Measurements from ENCODE around the gene RNF19B.

The RNF19B gene

GRCh38 chr1:32989160-32990050 is 24.8 kb upstream of the RNF19B start:
- H3F3A ChIP-seq (ENCODE audit: insufficient read depth, low read length): peaks cover 28% of the 10 kb centered on the region
- H3K79me2 ChIP-seq (ENCODE audit: low read length): no peaks in the 10 kb centered on the region
- no peaks in the 10 kb centered on the region for H4K20me1 ChIP-seq (ENCODE audit: insufficient read depth, low read length)
- no peak overlapping the region for H3K4me3 ChIP-seq (ENCODE audit: low read length)
- no peak for DNase-seq
- H3K9ac ChIP-seq (ENCODE audit: low read length): no peak overlapping the region
- H3K27ac ChIP-seq (ENCODE audit: low read length): no peak overlapping the region
- no peak overlapping the region for H3K4me2 ChIP-seq (ENCODE audit: low read depth, low read length)
- peaks cover 44% of the 10 kb centered on the region for H3K4me1 ChIP-seq (ENCODE audit: low read length)
- no peaks in the 10 kb centered on the region for H3K27me3 ChIP-seq (replicated peaks; ENCODE audit: insufficient read depth, low read length)
- H2AFZ ChIP-seq (ENCODE audit: low read length): no peak overlapping the region
- no peaks in the 10 kb centered on the region for H3K9me3 ChIP-seq (replicated peaks; ENCODE audit: insufficient read depth, low read length)
- H3K36me3 ChIP-seq (replicated peaks; ENCODE audit: insufficient read depth, low read length): no peaks in the 10 kb centered on the region
- no peaks in the 10 kb centered on the region for H3K9me2 ChIP-seq (replicated peaks; ENCODE audit: insufficient read depth, low read length)
- TF ChIP-seq EZH2phosphoT487 (IDR thresholded peaks at IDR 0.05; ENCODE audit: low read length): no peak
- TF ChIP-seq CTCF (IDR thresholded peaks at IDR 0.05; ENCODE audit: low read length): no peak
- TF ChIP-seq EZH2 (optimal IDR thresholded peaks at IDR 0.05; ENCODE audit: low read depth, low read length): no peak

GRCh38 chr1:32988665-32989064 is 24.1 kb upstream of the RNF19B start:
- no peaks in the 10 kb centered on the region for H3K9me3 ChIP-seq (replicated peaks; ENCODE audit: insufficient read depth, low read length)
- no peak overlapping the region for H2AFZ ChIP-seq (ENCODE audit: low read length)
- H4K20me1 ChIP-seq (ENCODE audit: insufficient read depth, low read length): no peaks in the 10 kb centered on the region
- no peaks in the 10 kb centered on the region for H3K36me3 ChIP-seq (replicated peaks; ENCODE audit: insufficient read depth, low read length)
- no peak overlapping the region for H3K9ac ChIP-seq (ENCODE audit: low read length)
- peaks cover 24% of the 10 kb centered on the region for H3F3A ChIP-seq (ENCODE audit: insufficient read depth, low read length)
- TF ChIP-seq CTCF (IDR thresholded peaks at IDR 0.05; ENCODE audit: low read length) (no peak), EZH2phosphoT487 (IDR thresholded peaks at IDR 0.05; ENCODE audit: low read length) (no peak)
- H3K27ac ChIP-seq (ENCODE audit: low read length): no peak overlapping the region
- no peaks in the 10 kb centered on the region for H3K79me2 ChIP-seq (ENCODE audit: low read length)
- H3K4me1 ChIP-seq (ENCODE audit: low read length): peaks cover 45% of the 10 kb centered on the region
- no peaks in the 10 kb centered on the region for H3K9me2 ChIP-seq (replicated peaks; ENCODE audit: insufficient read depth, low read length)
- H3K27me3 ChIP-seq (replicated peaks; ENCODE audit: insufficient read depth, low read length): no peaks in the 10 kb centered on the region
- no peak for DNase-seq
- H3K4me2 ChIP-seq (ENCODE audit: low read depth, low read length): no peak overlapping the region
- no peak overlapping the region for H3K4me3 ChIP-seq (ENCODE audit: low read length)

GRCh38 chr1:32985226-32985625 is 20.6 kb upstream of the RNF19B start:
- Histone ChIP-seq H3K27me3 (replicated peaks; ENCODE audit: insufficient read depth, low read length) (no peaks in the 10 kb centered on the region), H3K4me3 (ENCODE audit: low read length) (no peak overlapping the region), H3K27ac (ENCODE audit: low read length) (no peak overlapping the region), H3K36me3 (replicated peaks; ENCODE audit: insufficient read depth, low read length) (no peaks in the 10 kb centered on the region), H3F3A (ENCODE audit: insufficient read depth, low read length) (peaks cover 16% of the 10 kb centered on the region), H2AFZ (ENCODE audit: low read length) (no peak overlapping the region), H3K4me1 (ENCODE audit: low read length) (peaks cover 50% of the 10 kb centered on the region), H3K9me3 (replicated peaks; ENCODE audit: insufficient read depth, low read length) (no peaks in the 10 kb centered on the region), H3K9me2 (replicated peaks; ENCODE audit: insufficient read depth, low read length) (no peaks in the 10 kb centered on the region), H3K4me2 (ENCODE audit: low read depth, low read length) (no peak overlapping the region), H3K9ac (ENCODE audit: low read length) (no peak overlapping the region), H4K20me1 (ENCODE audit: insufficient read depth, low read length) (no peaks in the 10 kb centered on the region), H3K79me2 (ENCODE audit: low read length) (no peaks in the 10 kb centered on the region)
- no peak for DNase-seq
- TF ChIP-seq CTCF (IDR thresholded peaks at IDR 0.05; ENCODE audit: low read length): no peak
- TF ChIP-seq EZH2phosphoT487 (IDR thresholded peaks at IDR 0.05; ENCODE audit: low read length): no peak
- TF ChIP-seq EZH2 (optimal IDR thresholded peaks at IDR 0.05; ENCODE audit: low read depth, low read length): no peak

All from MM.1S (cell line).